Activated CD8-positive, alpha-beta memory T cell treated with anti-CD3 and anti-CD28 coated beads, Interleukin-2, amount 10 ng/mL, durations not matched to agents 7 days and 5 days (primary cell): ENCODE data around the gene TTLL11. TPM values are rescaled to one million over a fixed set of nuclear protein-coding genes. Genes with fewer than 3 reads are reported as not detected.
"Not testable (repeated sequence)": the region's sequence is repeated elsewhere in the genome, so short reads cannot be mapped to it uniquely, and the experiment has no call there.

Experiments used
- ATAC-seq: fragments of 150-1000 bp; cut with Tn5 transposase; one replicate; pipeline ENCODE4 v1.10.0; 2021; ENCODE audit warnings: moderate library complexity
- CTCF ChIA-PET: fragments of 350-600 bp; sonication (Branson Sonifier 250); formaldehyde crosslinking; loops from one replicate; lab custom pipeline; 2021; ENCODE audit warnings: antibody characterized with exemption; lab: Charles Lee
- DNase-seq: peaks from one replicate; pipeline ENCODE4 v3.0.0-alpha.2; 2020
- H3K27ac Mint-ChIP-seq: one replicate; pipeline ENCODE4 v1.8.0; 2021; ENCODE audit warnings: mild to moderate bottlenecking, mixed read lengths
- H3K27me3 Mint-ChIP-seq: one replicate; pipeline ENCODE4 v1.8.0; 2021; ENCODE audit warnings: mixed read lengths
- H3K36me3 Mint-ChIP-seq: one replicate; pipeline ENCODE4 v1.8.0; 2021; ENCODE audit warnings: mild to moderate bottlenecking, mixed read lengths
- H3K4me1 Mint-ChIP-seq: one replicate; pipeline ENCODE4 v1.8.0; 2021; ENCODE audit warnings: mixed read lengths
- H3K4me3 Mint-ChIP-seq: one replicate; pipeline ENCODE4 v1.8.0; 2021; ENCODE audit warnings: mild to moderate bottlenecking, moderate library complexity, mixed read lengths
- H3K9me3 Mint-ChIP-seq: one replicate; pipeline ENCODE4 v1.8.0; 2022; ENCODE audit warnings: low read depth, mixed read lengths
- total RNA-seq, 2 experiments: library from RNA; stranded (reverse); gene quantifications; one replicate each; pipeline ENCODE4 v1.2.3, GENCODE V29; 2021

Gene TTLL11
- total RNA-seq, 2 experiments from 2014 or later: 2.2 to 2.5 TPM

- CTCF ChIA-PET: interaction anchor here (0.7 to 13.1 kb wide), 17 partner anchors 10 to 576 kb away, joined by 3 to 304 read pairs (median 5); partner anchors contain the start of gene TTLL11
- H3K4me3 Mint-ChIP-seq: no peak overlapping the region
- ATAC-seq (no peak), DNase-seq (no peak)
- H3K27me3 Mint-ChIP-seq: peaks cover 27% of the 10 kb centered on the region
- H3K27ac Mint-ChIP-seq: no peak overlapping the region
- H3K4me1 Mint-ChIP-seq: peaks cover 15% of the 10 kb centered on the region
- no peaks in the 10 kb centered on the region for H3K9me3 Mint-ChIP-seq
- no peaks in the 10 kb centered on the region for H3K36me3 Mint-ChIP-seq
Observed at GRCh38 chr9:122121931-122122330, 28.8 kb upstream of the TTLL11 start.

GRCh38 chr9:122121391-122121790 lies 28.3 kb upstream of the TTLL11 start:
- no peaks in the 10 kb centered on the region for H3K9me3 Mint-ChIP-seq
- H3K36me3 Mint-ChIP-seq: no peaks in the 10 kb centered on the region
- no peak overlapping the region for H3K4me3 Mint-ChIP-seq
- DNase-seq: no peak
- no peak for ATAC-seq
- peaks cover 23% of the 10 kb centered on the region for H3K27me3 Mint-ChIP-seq
- CTCF ChIA-PET: interaction anchor here (0.7 to 13.1 kb wide), 12 partner anchors 10 to 575 kb away, joined by 3 to 304 read pairs (median 5); partner anchors contain the start of gene TTLL11
- H3K27ac Mint-ChIP-seq: no peak overlapping the region
- peaks cover 12% of the 10 kb centered on the region for H3K4me1 Mint-ChIP-seq

- peaks cover 9% of the 10 kb centered on the region for H3K4me1 Mint-ChIP-seq
- H3K27me3 Mint-ChIP-seq: peaks cover 16% of the 10 kb centered on the region
- DNase-seq: no peak
- CTCF ChIA-PET: interaction anchor here (1.7 to 13.1 kb wide), 7 partner anchors 11 to 344 kb away, joined by 3 to 304 read pairs (median 11); partner anchors contain the start of gene TTLL11
- H3K36me3 Mint-ChIP-seq: no peaks in the 10 kb centered on the region
- H3K9me3 Mint-ChIP-seq: no peaks in the 10 kb centered on the region
- no peak overlapping the region for H3K27ac Mint-ChIP-seq
- ATAC-seq: no peak
- no peak overlapping the region for H3K4me3 Mint-ChIP-seq
Observed at GRCh38 chr9:122120316-122121071, 27.4 kb upstream of the TTLL11 start.

GRCh38 chr9:122119721-122120120 lies 26.6 kb upstream of the TTLL11 start:
- H3K4me3 Mint-ChIP-seq: no peak overlapping the region
- CTCF ChIA-PET: interaction anchor here (9.4 to 13.1 kb wide), 2 partner anchors 24 to 230 kb away, joined by 294 to 304 read pairs; partner anchors contain the start of gene TTLL11
- no peaks in the 10 kb centered on the region for H3K9me3 Mint-ChIP-seq
- peaks cover 7% of the 10 kb centered on the region for H3K4me1 Mint-ChIP-seq
- H3K36me3 Mint-ChIP-seq: no peaks in the 10 kb centered on the region
- peaks cover 12% of the 10 kb centered on the region for H3K27me3 Mint-ChIP-seq
- no peak overlapping the region for H3K27ac Mint-ChIP-seq
- ATAC-seq (no peak), DNase-seq (no peak)

GRCh38 chr9:122119166-122119521 lies 26.0 kb upstream of the TTLL11 start:
- CTCF ChIA-PET: interaction anchor here (1.2 to 13.1 kb wide), 3 partner anchors 23 to 231 kb away, joined by 5 to 304 read pairs (median 294); partner anchors contain the start of gene TTLL11
- no peaks in the 10 kb centered on the region for H3K9me3 Mint-ChIP-seq
- ATAC-seq: no peak
- H3K4me1 Mint-ChIP-seq: peaks cover 7% of the 10 kb centered on the region
- DNase-seq: no peak
- peaks cover 7% of the 10 kb centered on the region for H3K27me3 Mint-ChIP-seq
- H3K4me3 Mint-ChIP-seq: no peak overlapping the region
- H3K36me3 Mint-ChIP-seq: no peaks in the 10 kb centered on the region
- no peak overlapping the region for H3K27ac Mint-ChIP-seq

GRCh38 chr9:122118343-122119165 lies 25.4 kb upstream of the TTLL11 start:
- ATAC-seq (no peak), DNase-seq (no peak)
- H3K4me1 Mint-ChIP-seq: peaks cover 7% of the 10 kb centered on the region
- peaks cover 5% of the 10 kb centered on the region for H3K27me3 Mint-ChIP-seq
- CTCF ChIA-PET: interaction anchor here (1.2 to 13.1 kb wide), 2 partner anchors 23 to 232 kb away, joined by 5 to 294 read pairs; partner anchors contain the start of gene TTLL11
- no peak overlapping the region for H3K4me3 Mint-ChIP-seq
- no peaks in the 10 kb centered on the region for H3K36me3 Mint-ChIP-seq
- no peak overlapping the region for H3K27ac Mint-ChIP-seq
- no peaks in the 10 kb centered on the region for H3K9me3 Mint-ChIP-seq

- ATAC-seq, H3K27me3 Mint-ChIP-seq, DNase-seq, H3K27ac Mint-ChIP-seq, H3K36me3 Mint-ChIP-seq, H3K4me3 Mint-ChIP-seq, H3K9me3 Mint-ChIP-seq, H3K4me1 Mint-ChIP-seq: not testable (repeated sequence)
- CTCF ChIA-PET: interaction anchor here (2.2 to 13.1 kb wide), 3 partner anchors 8 to 234 kb away, joined by 8 to 294 read pairs (median 12); partner anchors contain the start of gene TTLL11
Observed at GRCh38 chr9:122117241-122117640, 24.1 kb upstream of the TTLL11 start.

- CTCF ChIA-PET: interaction anchor here (2.2 to 13.1 kb wide), 3 partner anchors 9 to 234 kb away, joined by 8 to 294 read pairs (median 12); partner anchors contain the start of gene TTLL11
- ATAC-seq (no peak), DNase-seq (no peak)
- H3K4me3 Mint-ChIP-seq: no peak overlapping the region
- H3K27ac Mint-ChIP-seq: no peak overlapping the region
- no peaks in the 10 kb centered on the region for H3K9me3 Mint-ChIP-seq
- H3K36me3 Mint-ChIP-seq: no peaks in the 10 kb centered on the region
- H3K27me3 Mint-ChIP-seq: peaks cover 5% of the 10 kb centered on the region
- H3K4me1 Mint-ChIP-seq: no peaks in the 10 kb centered on the region
Observed at GRCh38 chr9:122116448-122117173, 23.5 kb upstream of the TTLL11 start.

- ATAC-seq (no peak), DNase-seq (no peak)
- Mint-ChIP-seq H3K4me3 (no peak overlapping the region), H3K4me1 (no peaks in the 10 kb centered on the region), H3K36me3 (no peaks in the 10 kb centered on the region), H3K27ac (no peak overlapping the region), H3K27me3 (peaks cover 5% of the 10 kb centered on the region), H3K9me3 (no peaks in the 10 kb centered on the region)
- CTCF ChIA-PET: interaction anchor here (2.2 to 13.1 kb wide), 3 partner anchors 10 to 235 kb away, joined by 8 to 294 read pairs (median 12); partner anchors contain the start of gene TTLL11
Observed at GRCh38 chr9:122116040-122116439, 22.9 kb upstream of the TTLL11 start.

GRCh38 chr9:122115176-122116035 lies 22.3 kb upstream of the TTLL11 start:
- no peak overlapping the region for H3K27ac Mint-ChIP-seq
- H3K9me3 Mint-ChIP-seq: no peaks in the 10 kb centered on the region
- no peak for DNase-seq
- no peaks in the 10 kb centered on the region for H3K36me3 Mint-ChIP-seq
- peaks cover 5% of the 10 kb centered on the region for H3K27me3 Mint-ChIP-seq
- CTCF ChIA-PET: interaction anchor here (2.2 to 13.1 kb wide), 3 partner anchors 10 to 235 kb away, joined by 8 to 294 read pairs (median 12); partner anchors contain the start of gene TTLL11
- ATAC-seq: no peak
- no peaks in the 10 kb centered on the region for H3K4me1 Mint-ChIP-seq
- H3K4me3 Mint-ChIP-seq: no peak overlapping the region

- CTCF ChIA-PET: interaction anchor here (0.5 to 5.1 kb wide), 3 partner anchors 12 to 46 kb away, joined by 3 to 26 read pairs (median 3); no protein-coding TSS in a partner anchor
- ATAC-seq: no peak
- no peaks in the 10 kb centered on the region for H3K4me1 Mint-ChIP-seq
- DNase-seq: no peak
- H3K4me3 Mint-ChIP-seq: no peak overlapping the region
- H3K27me3 Mint-ChIP-seq: peaks cover 5% of the 10 kb centered on the region
- H3K36me3 Mint-ChIP-seq: no peaks in the 10 kb centered on the region
- no peaks in the 10 kb centered on the region for H3K9me3 Mint-ChIP-seq
- no peak overlapping the region for H3K27ac Mint-ChIP-seq
Observed at GRCh38 chr9:122113574-122113973, 20.5 kb upstream of the TTLL11 start.

GRCh38 chr9:122112238-122112637 lies 19.1 kb upstream of the TTLL11 start:
- CTCF ChIA-PET: interaction anchor here (0.6 to 5.1 kb wide), 3 partner anchors 12 to 903 kb away, joined by 3 to 26 read pairs (median 7); no protein-coding TSS in a partner anchor
- no peak overlapping the region for H3K4me3 Mint-ChIP-seq
- no peaks in the 10 kb centered on the region for H3K36me3 Mint-ChIP-seq
- no peak for DNase-seq
- H3K27me3 Mint-ChIP-seq: peaks cover 5% of the 10 kb centered on the region
- no peak for ATAC-seq
- no peak overlapping the region for H3K27ac Mint-ChIP-seq
- no peaks in the 10 kb centered on the region for H3K9me3 Mint-ChIP-seq
- no peaks in the 10 kb centered on the region for H3K4me1 Mint-ChIP-seq
